GM18505 (cell line): ENCODE data around the gene KLHL17.
"Not testable (repeated sequence)": the region's sequence is repeated elsewhere in the genome, so short reads cannot be mapped to it uniquely, and the experiment has no call there.

Source experiments
- ATAC-seq: cut with Tn5 transposase; IDR thresholded peaks from one replicate; pipeline ENCODE4 v1.9.1; 2021; ENCODE audit not compliant: unreplicated experiment
- POLR2A ChIP-seq: IDR thresholded peaks from 4 replicates; pipeline ENCODE4 v1.6.1; 2011; ENCODE audit warnings: borderline replicate concordance; ENCODE audit not compliant: insufficient read depth, insufficient read length; ENCODE audit errors: extremely low read depth

The KLHL17 gene

DNA sequence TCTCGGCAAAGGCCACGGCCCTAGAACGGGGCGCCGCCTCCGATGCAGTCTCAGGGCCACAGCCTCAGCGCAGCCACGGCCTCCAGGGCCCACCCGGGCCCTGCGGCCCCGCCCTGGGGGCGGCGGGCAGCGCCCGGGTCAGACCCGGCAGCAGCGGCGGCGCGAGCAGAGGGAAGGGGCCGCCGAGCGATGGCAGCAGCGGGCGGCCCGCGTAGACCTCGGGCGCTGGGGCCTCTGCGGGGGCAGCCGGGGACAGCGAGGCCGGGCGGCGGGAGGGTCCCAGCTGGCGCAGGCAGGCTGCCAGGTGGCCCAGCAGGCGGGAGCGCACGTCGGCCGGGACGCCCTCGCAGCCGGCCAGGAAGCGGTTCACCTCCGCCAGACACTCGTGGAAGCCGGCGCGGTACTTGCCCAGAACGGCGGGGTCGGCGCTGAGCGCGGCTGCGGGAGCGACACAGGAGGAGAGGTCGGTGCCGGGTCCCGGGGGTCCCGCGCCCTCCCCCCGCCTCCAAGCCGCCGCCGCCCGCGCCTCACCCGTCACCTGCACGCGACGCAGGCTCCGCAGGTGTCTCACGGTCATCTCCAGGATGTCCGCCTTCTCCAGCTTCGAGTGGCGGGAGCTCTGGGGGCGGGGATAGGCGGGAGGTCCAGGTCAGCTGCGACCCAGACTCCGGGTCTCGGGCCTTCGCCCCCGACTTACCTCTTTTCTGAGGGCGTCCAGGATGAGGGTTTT, 38.8 kb downstream of the KLHL17 start:
- TF ChIP-seq POLR2A: no peak
- ATAC-seq: no peak

DNA sequence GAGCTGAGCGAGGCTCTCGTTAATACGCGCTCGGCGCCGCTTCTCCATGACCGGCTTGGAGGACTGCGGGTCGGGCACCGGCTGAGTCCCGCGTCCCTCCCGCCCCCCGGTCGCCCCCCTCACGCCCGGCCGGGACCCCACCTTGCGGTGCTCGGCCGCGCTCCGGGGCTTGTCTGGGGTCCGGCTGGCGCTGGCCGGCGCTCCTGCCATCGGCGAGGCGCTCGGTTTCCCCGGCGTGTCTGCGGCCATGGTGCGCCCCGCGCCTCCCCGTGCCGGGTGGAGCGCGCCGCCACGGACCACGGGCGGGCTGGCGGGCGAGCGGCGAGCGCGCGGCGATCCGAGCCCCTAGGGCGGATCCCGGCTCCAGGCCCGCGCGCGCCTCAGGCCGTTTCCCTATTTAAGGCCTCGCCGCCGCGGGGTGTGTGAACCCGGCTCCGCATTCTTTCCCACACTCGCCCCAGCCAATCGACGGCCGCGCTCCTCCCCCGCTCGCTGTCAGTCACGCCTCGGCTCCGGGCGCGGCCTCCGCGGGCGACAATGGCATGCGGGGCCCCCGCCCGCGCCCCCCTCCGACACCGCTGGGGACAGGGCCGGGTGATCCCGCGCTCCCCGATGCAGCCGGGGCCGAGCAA, 39.5 kb downstream of the KLHL17 start, which contains the start of gene HES4:
Gene HES4 (minus strand): TSS at position 373 of the 632 bp plus-strand sequence. CDS start 124 bp downstream, at position 249.
- ATAC-seq: no peak
- no peak for TF ChIP-seq POLR2A

DNA sequence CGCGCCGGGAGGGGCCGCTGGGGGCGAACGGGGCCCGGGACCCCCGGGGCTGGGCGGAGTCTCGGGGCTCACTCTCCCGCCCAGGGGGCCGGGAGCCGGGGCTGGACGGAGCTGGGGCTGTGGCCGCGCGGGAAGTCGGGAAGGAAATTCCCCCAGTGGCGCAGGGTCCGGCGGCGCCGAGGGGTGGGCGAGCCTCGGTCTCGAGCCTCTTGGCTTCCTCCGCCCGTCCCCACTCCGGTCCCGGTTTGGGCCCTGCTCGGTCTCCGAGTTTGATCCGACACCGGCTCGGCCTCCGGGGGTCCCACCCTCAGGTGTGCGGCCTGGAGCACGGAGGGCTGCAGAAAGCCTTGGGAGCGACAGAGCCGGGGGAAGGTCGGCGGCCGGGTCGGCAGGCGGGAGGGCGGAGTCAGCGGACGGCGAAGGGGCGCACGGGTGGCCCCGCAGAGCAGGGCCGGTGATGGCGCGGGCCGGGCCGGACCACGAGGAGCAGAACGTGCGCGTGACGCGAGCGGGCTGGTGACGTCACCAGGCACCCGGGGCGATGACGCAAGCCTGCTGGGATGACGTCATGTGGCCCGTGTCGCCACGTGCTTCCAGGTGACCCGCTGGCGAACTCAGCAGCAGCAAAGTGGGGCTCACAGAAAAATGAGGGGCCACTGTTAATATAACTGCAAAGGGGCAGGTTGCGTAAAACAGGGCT, 40.1 kb downstream of the KLHL17 start:
- ATAC-seq: no peak
- TF ChIP-seq POLR2A: no peak

DNA sequence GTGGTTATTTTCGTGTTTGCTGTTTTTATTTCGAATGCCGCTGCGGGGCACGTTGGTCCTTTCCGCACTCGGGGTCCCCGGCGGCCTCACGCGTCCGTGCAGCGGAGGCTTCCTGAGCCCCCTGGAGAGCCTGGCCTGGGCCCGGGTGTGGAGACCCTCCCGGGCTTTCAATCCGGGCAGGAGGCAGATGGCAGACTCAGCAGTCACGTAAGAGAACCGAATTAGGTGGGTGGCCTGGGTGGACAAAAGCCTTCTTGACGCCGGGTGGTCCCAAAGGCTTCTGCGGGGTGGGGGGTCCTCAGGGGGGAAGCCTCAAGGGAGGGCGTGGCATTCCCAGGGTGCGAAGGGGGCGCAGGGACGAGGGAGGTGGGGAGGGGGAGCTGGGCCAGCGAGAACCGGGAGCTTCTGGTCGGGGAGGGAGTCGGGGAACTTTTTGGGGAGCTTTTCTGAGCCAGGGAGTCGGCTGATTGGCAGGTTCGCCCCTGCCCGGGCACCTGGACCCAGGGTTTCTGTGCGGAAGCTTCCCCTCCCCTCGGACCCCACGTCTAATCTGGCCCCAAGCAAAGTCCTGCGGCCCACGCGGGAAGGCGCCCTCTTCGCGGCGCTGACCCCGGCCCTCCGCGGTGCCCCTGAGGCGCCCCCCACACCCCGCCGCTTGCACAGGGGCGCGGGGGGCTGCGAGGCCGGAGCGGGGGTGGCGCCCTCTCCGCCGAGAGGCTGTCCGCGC, 40.8 kb downstream of the KLHL17 start:
- no peak for ATAC-seq
- TF ChIP-seq POLR2A: no peak

GRCh38 chr1:1003618-1004419, 43.4 kb downstream of the KLHL17 start:
- no peak for TF ChIP-seq POLR2A
- no peak for ATAC-seq

- ATAC-seq: no peak
- no peak for TF ChIP-seq POLR2A
Measured at GRCh38 chr1:1004420-1004779, 44.0 kb downstream of the KLHL17 start.

GRCh38 chr1:1004780-1005697, 44.7 kb downstream of the KLHL17 start:
- no peak for ATAC-seq
- TF ChIP-seq POLR2A: no peak

- ATAC-seq: no peak
- no peak for TF ChIP-seq POLR2A
Measured at GRCh38 chr1:1005774-1006304, 45.5 kb downstream of the KLHL17 start.

DNA sequence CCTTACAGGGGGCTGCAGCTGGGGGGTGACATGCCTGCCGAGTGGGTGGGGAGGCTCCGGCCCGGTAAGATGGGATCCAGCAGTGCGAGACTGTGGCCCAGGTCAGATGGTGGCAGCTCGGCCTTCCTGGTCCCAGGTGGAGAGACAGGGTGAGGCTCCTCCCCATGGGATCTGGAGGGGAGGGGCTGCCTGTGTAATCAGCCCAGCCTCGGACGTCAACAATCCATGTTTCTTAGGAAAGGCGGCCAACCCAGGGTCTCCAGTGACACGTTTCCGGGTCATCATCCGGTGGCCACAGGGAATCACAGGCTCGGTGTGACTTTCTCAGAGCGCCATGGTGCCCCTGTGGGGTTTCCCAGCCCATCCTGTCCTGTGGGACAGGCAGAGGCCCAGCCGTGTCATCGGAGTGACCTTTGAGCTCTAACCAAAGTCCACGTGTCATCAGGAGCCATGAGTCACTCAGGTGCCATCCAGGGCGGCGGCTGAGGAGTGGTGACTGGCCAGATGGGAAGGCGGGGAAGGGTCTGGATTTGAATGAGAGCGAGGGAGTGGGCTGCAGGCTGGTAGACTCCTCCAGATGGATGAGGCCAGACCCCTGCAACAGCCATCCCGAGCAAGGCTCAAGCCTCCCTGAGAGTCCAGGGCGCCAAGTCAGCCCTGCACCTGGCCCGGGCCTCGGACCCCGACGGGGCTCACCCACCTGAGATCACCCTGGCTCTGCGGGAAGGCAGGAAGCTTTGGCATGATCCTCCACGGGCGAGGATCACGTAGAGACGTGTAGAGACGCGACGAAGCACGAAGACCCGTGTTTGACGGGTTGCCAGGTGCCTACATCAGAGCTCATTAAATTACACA, 46.1 kb downstream of the KLHL17 start:
- no peak for ATAC-seq
- no peak for TF ChIP-seq POLR2A

DNA sequence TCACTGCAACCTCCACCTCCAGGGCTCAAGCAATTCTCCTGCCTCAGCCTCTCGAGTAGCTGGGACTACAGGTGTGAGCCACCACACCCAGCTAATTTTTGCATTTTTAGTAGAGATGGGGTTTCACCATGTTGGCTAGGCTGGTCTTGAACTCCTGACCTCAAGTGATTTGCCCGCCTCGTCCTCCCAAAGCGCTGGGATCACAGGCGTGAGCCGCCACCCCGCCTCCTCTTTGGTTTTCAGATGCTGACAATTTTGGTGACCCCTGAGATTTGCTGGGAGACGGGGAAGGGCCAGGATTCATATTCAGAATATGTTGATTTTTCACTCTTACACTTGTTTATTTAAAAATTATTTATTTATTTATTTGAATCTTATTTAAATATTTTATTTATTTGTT, 49.7 kb downstream of the KLHL17 start:
- ATAC-seq: not testable (repeated sequence)
